Right renal cortex interstitium (tissue), 3 donors: Measurements from ENCODE around the gene ARPC1B. TPM values are rescaled to one million over a fixed set of nuclear protein-coding genes. Genes with fewer than 3 reads are reported as not detected.
"Not testable (repeated sequence)": the region's sequence is repeated elsewhere in the genome, so short reads cannot be mapped to it uniquely, and the experiment has no call there.

Experiments
- DNase-seq, 3 donors: peaks; one replicate each; pipeline ENCODE4 v3.0.0-alpha.2; 2013; ENCODE audit warnings: low read depth in 3 of 3, low spot score in 2 of 3
- polyA plus RNA-seq, 3 donors: library from polyadenylated mRNA; unstranded; fragments of 120-200 nt; gene quantifications; one replicate each; pipeline ENCODE4 v1.2.1, GENCODE V29; 2013; ENCODE audit not compliant: insufficient read length in 3 of 3

The ARPC1B gene
- polyA plus RNA-seq, 3 donors = 30.5 to 34.6 (median 32.2) TPM

GRCh38 chr7:99387239-99387635, 12.7 kb downstream of the ARPC1B start:
- not testable (repeated sequence) for DNase-seq

- no peak for DNase-seq
These were observed 13.4 kb downstream of the ARPC1B start for GRCh38 chr7:99387912-99388311.

- DNase-seq = no peak
These were observed 15.2 kb downstream of the ARPC1B start for GRCh38 chr7:99389772-99390171.

GRCh38 chr7:99390941-99391602, 16.5 kb downstream of the ARPC1B start:
- DNase-seq = no peak

- DNase-seq = no peak
These were observed 17.5 kb downstream of the ARPC1B start for GRCh38 chr7:99392046-99392445.

- DNase-seq = no peak
These were observed 18.3 kb downstream of the ARPC1B start for GRCh38 chr7:99392659-99393354.

GRCh38 chr7:99393355-99394187, 19.0 kb downstream of the ARPC1B start:
- no peak for DNase-seq

- no peak for DNase-seq
These were observed 19.6 kb downstream of the ARPC1B start for GRCh38 chr7:99394188-99394502.

- no peak for DNase-seq
These were observed 21.2 kb downstream of the ARPC1B start for GRCh38 chr7:99395616-99396327.

- DNase-seq = no peak
These were observed 22.1 kb downstream of the ARPC1B start for GRCh38 chr7:99396418-99397296.

GRCh38 chr7:99397297-99397983, 22.9 kb downstream of the ARPC1B start:
- DNase-seq = no peak

- no peak for DNase-seq
These were observed 24.4 kb downstream of the ARPC1B start for GRCh38 chr7:99398891-99399445.

- DNase-seq = no peak
These were observed 25.1 kb downstream of the ARPC1B start for GRCh38 chr7:99399597-99399996.

- DNase-seq = no peak
These were observed 28.3 kb downstream of the ARPC1B start for GRCh38 chr7:99402854-99403253.

GRCh38 chr7:99403764-99404163, 29.2 kb downstream of the ARPC1B start:
- DNase-seq = no peak

GRCh38 chr7:99404235-99404976, 29.9 kb downstream of the ARPC1B start:
- DNase-seq = no peak

- no peak for DNase-seq
These were observed 30.4 kb downstream of the ARPC1B start for GRCh38 chr7:99404977-99405320.

GRCh38 chr7:99406557-99406956, 32.0 kb downstream of the ARPC1B start:
- no peak for DNase-seq
